AG20443 (cell line): ENCODE measurements around the gene FLT3.
"Not testable (repeated sequence)": the region's sequence is repeated elsewhere in the genome, so short reads cannot be mapped to it uniquely, and the experiment has no call there.

ENCODE experiments used
- DNase-seq: peaks from one replicate; pipeline ENCODE4 v3.0.0; 2012; ENCODE audit warnings: low spot score, mixed read lengths

The FLT3 gene

GRCh38 chr13:27972478-27972820 is 127.9 kb downstream of the FLT3 start:
- DNase-seq, result no peak

- DNase-seq, result no peak
Observed at GRCh38 chr13:27971776-27972477, 128.4 kb downstream of the FLT3 start.

GRCh38 chr13:27971236-27971645 is 129.1 kb downstream of the FLT3 start:
- no peak for DNase-seq

- DNase-seq, result no peak
Observed at GRCh38 chr13:27970382-27971235, 129.8 kb downstream of the FLT3 start.

- no peak for DNase-seq
Observed at GRCh38 chr13:27969866-27970229, 130.5 kb downstream of the FLT3 start.

- no peak for DNase-seq
Observed at GRCh38 chr13:27969082-27969865, 131.1 kb downstream of the FLT3 start, which contains the start of gene CDX2. TSS of gene CDX2 (minus strand) at chr13:27969315. CDS start at chr13:27969006, 309 bp downstream.

GRCh38 chr13:27968316-27969081 is 131.9 kb downstream of the FLT3 start:
- no peak for DNase-seq

- no peak for DNase-seq
Observed at GRCh38 chr13:27967736-27968315, 132.6 kb downstream of the FLT3 start.

GRCh38 chr13:27967203-27967735 is 133.1 kb downstream of the FLT3 start:
- no peak for DNase-seq

- no peak for DNase-seq
Observed at GRCh38 chr13:27966641-27967202, 133.7 kb downstream of the FLT3 start.

- DNase-seq, result no peak
Observed at GRCh38 chr13:27965740-27966640, 134.4 kb downstream of the FLT3 start.

GRCh38 chr13:27965343-27965739 is 135.0 kb downstream of the FLT3 start:
- DNase-seq, result no peak

- DNase-seq, result no peak
Observed at GRCh38 chr13:27964741-27965323, 135.5 kb downstream of the FLT3 start.

GRCh38 chr13:27964206-27964605 is 136.2 kb downstream of the FLT3 start:
- not testable (repeated sequence) for DNase-seq

GRCh38 chr13:27963491-27963890 is 136.9 kb downstream of the FLT3 start:
- DNase-seq, result no peak

GRCh38 chr13:27962982-27963381 is 137.4 kb downstream of the FLT3 start:
- DNase-seq, result no peak

GRCh38 chr13:27962128-27962841 is 138.1 kb downstream of the FLT3 start:
- DNase-seq, result no peak

- DNase-seq, result no peak
Observed at GRCh38 chr13:27961227-27962085, 138.9 kb downstream of the FLT3 start.
